Measurements from ENCODE around the gene TOMM7.

- TF ChIP-seq CTCF (IDR thresholded peaks at IDR 0.05) (peak in 4 of 6 experiments; percentile 43 to 56 (median 55)), POLR2A (IDR thresholded peaks at IDR 0.05) (peak in 2 of 4 donors; percentile 75 to 76)
Measured at GRCh38 chr7:22854158-22855048, 31.8 kb upstream of the TOMM7 start.
